GM10248 (cell line): ENCODE results near the gene SMOC2.

Experiments used
- CTCF ChIA-PET: fragments of 300-600 bp; sonication (Branson Sonifier 250); formaldehyde crosslinking; extraction: SDS; loops from one replicate; lab custom pipeline; 2021; ENCODE audit warnings: antibody characterized with exemption; lab: Yijun Ruan, JAX
- POLR2A ChIA-PET: fragments of 350-650 bp; sonication (Branson Sonifier 250); formaldehyde crosslinking; extraction: SDS; loops from one replicate; lab custom pipeline; 2020; ENCODE audit warnings: antibody characterized with exemption; lab: Yijun Ruan, JAX
- DNase-seq: peaks from one replicate; pipeline ENCODE4 v3.0.0; 2012; ENCODE audit errors: extremely low spot score
- CTCF ChIP-seq: IDR thresholded peaks from 2 replicates; pipeline ENCODE4 v1.5.1; 2012; ENCODE audit warnings: mild to moderate bottlenecking, low read depth; ENCODE audit errors: extremely low read depth, missing control alignments, control extremely low read depth

Gene SMOC2

GRCh38 chr6:168469521-168469920, 28.5 kb downstream of the SMOC2 start:
- DNase-seq: no peak
- ChIA-PET POLR2A (no interaction called here), CTCF (no interaction called here)
- TF ChIP-seq CTCF: no peak

GRCh38 chr6:168469926-168470325, 28.9 kb downstream of the SMOC2 start:
- ChIA-PET POLR2A (no interaction called here), CTCF (no interaction called here)
- no peak for TF ChIP-seq CTCF

GRCh38 chr6:168472363-168472762, 31.4 kb downstream of the SMOC2 start:
- no peak for DNase-seq
- TF ChIP-seq CTCF: no peak
- POLR2A ChIA-PET: no interaction called here
- CTCF ChIA-PET: no interaction called here

More at GRCh38 chr6:168469926-168470325, 28.9 kb downstream of the SMOC2 start:
- no peak for DNase-seq

GRCh38 chr6:168473197-168473596, 32.2 kb downstream of the SMOC2 start:
- ChIA-PET CTCF (no interaction called here), POLR2A (no interaction called here)
- no peak for TF ChIP-seq CTCF
- no peak for DNase-seq

- no peak for DNase-seq
- POLR2A ChIA-PET: no interaction called here
- CTCF ChIA-PET: no interaction called here
- TF ChIP-seq CTCF: no peak
Measured at GRCh38 chr6:168475188-168476013, 34.4 kb downstream of the SMOC2 start.

GRCh38 chr6:168479421-168479820, 38.4 kb downstream of the SMOC2 start:
- DNase-seq: no peak
- CTCF ChIA-PET: no interaction called here
- POLR2A ChIA-PET: no interaction called here
- TF ChIP-seq CTCF: no peak

GRCh38 chr6:168480481-168480880, 39.5 kb downstream of the SMOC2 start:
- DNase-seq: no peak
- ChIA-PET CTCF (no interaction called here), POLR2A (no interaction called here)
- no peak for TF ChIP-seq CTCF
